Measurements from ENCODE around the gene SLC35F4. TPM values are rescaled to one million over a fixed set of nuclear protein-coding genes. Genes with fewer than 3 reads are reported as not detected.

The SLC35F4 gene
- total and polyA plus RNA-seq, 2 of the 8 experiments (the other 6 are each of a cell fraction or from before 2014, with no cell fraction given): not detected

DNA sequence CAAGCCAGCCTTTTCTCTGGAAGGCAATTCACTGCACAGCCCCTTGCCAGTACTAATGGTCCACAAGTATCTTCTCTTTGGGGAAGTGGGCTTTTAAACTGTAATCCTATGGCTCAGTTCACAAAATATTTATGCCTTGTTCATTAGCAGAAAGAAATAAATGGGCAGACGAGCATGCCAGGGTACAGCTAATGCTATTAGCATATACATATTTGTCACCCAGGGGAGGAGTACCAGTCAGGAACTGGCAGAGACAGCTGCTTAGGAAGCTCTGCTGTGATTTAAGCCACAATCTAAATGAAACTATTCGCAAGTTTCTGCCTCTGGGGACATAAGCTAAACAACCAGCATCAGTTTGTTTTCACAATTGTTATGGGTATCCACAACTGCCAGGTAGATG lies 258.8 kb downstream of the SLC35F4 start:
- H3K4me3 ChIP-seq (ENCODE audit: extremely low read depth in 1 of 4, insufficient read depth in 2 of 4, low read depth in 3 of 4, low read length in 4 of 4): no peak overlapping the region
- no peaks in the 10 kb centered on the region for H3K9me3 ChIP-seq (ENCODE audit: insufficient read depth in 2 of 2, low read depth in 1 of 2, low read length in 1 of 2)
- no peak overlapping the region for H2AFZ ChIP-seq (ENCODE audit: low read length)
- H3K27ac ChIP-seq (ENCODE audit: low read depth, low read length): no peak overlapping the region
- CTCF ChIA-PET (ENCODE audit: partially characterized antibody): no interaction called here
- H3K79me1 ChIP-seq (ENCODE audit: low read depth, low read length): no peaks in the 10 kb centered on the region
- H4K8ac ChIP-seq (ENCODE audit: extremely low read depth, insufficient read depth, low read length): no peak overlapping the region
- peaks cover 0 to 1% (median 0%) of the 10 kb centered on the region in 4 experiments; a peak in 2 of 7 replicates for H3K27me3 ChIP-seq (replicated peaks in 1 of 4; ENCODE audit: control insufficient read depth in 3 of 4, extremely low read depth in 1 of 4, insufficient read depth in 3 of 4, low read length in 3 of 4)
- no peak overlapping the region for H4K5ac ChIP-seq (ENCODE audit: insufficient read length, low read depth, low read length)
- FAIRE-seq (no peak), DNase-seq (ENCODE audit: low read depth in 1 of 2, low spot score in 2 of 2) (no peak)
- no peak overlapping the region for H3K23ac ChIP-seq (ENCODE audit: insufficient read length)
- H3K14ac ChIP-seq (ENCODE audit: insufficient read length): no peak overlapping the region
- no peaks in the 10 kb centered on the region for H3K23me2 ChIP-seq (ENCODE audit: low read depth, low read length)
- POLR2A ChIA-PET (ENCODE audit: partially characterized antibody): no interaction called here
- H3K56ac ChIP-seq (replicated peaks; ENCODE audit: insufficient read length, low read depth, low read length): no peak overlapping the region
- H2AK5ac ChIP-seq (ENCODE audit: low read depth, low read length): no peak overlapping the region
- H3K4me2 ChIP-seq (ENCODE audit: insufficient read depth in 1 of 2, low read depth in 2 of 2, low read length in 2 of 2): no peak overlapping the region
- H3K9ac ChIP-seq (replicated peaks in 1 of 4; ENCODE audit: extremely low read depth in 1 of 4, low read depth in 3 of 4, low read length in 3 of 4): no peak overlapping the region
- no peaks in the 10 kb centered on the region for H3K36me3 ChIP-seq (ENCODE audit: control insufficient read depth in 2 of 4, insufficient read depth in 4 of 4, low read length in 3 of 4)
- no peak overlapping the region for H2BK20ac ChIP-seq (ENCODE audit: low read length)
- 88% methylated on average over 2 of the region's 2 CpGs; no CpG with 5 or more reads in 1 of the 2 experiments for WGBS, 2 experiments (ENCODE audit: extremely low coverage in 1 of 2, insufficient coverage in 1 of 2, insufficient read length in 1 of 2, insufficient replicate concordance in 2 of 2, low coverage in 1 of 2, low lambda C conversion rate in 2 of 2, missing lambda C conversion rate in 1 of 2)
- H4K91ac ChIP-seq (replicated peaks; ENCODE audit: insufficient read length, low read length): no peak overlapping the region
- no peaks in the 10 kb centered on the region for H3K79me2 ChIP-seq (ENCODE audit: control insufficient read depth in 1 of 2, insufficient read depth in 2 of 2, low read length in 2 of 2)
- H3K18ac ChIP-seq (ENCODE audit: extremely low read depth, low read length): no peak overlapping the region
- H2BK120ac ChIP-seq (replicated peaks; ENCODE audit: low read depth, low read length): no peak overlapping the region
- H2BK5ac ChIP-seq (ENCODE audit: low read depth, low read length): no peak overlapping the region
- H3K4ac ChIP-seq (replicated peaks; ENCODE audit: insufficient read length, low read depth, low read length): no peak overlapping the region
- H3K4me1 ChIP-seq (replicated peaks in 1 of 4; ENCODE audit: control insufficient read depth in 3 of 4, insufficient read depth in 4 of 4, low read length in 3 of 4): no peaks in the 10 kb centered on the region
- no peak overlapping the region for H2BK12ac ChIP-seq (ENCODE audit: low read depth, low read length)
- H2BK15ac ChIP-seq (ENCODE audit: low read length): no peak overlapping the region
- H4K20me1 ChIP-seq (replicated peaks in 1 of 2; ENCODE audit: control insufficient read depth in 1 of 2, insufficient read depth in 2 of 2, low read length in 2 of 2): no peaks in the 10 kb centered on the region
- TF ChIP-seq SIRT6 (IDR thresholded peaks at IDR 0.05; ENCODE audit: low read length): no peak
- no peak for TF ChIP-seq ASH2L (IDR thresholded peaks at IDR 0.05; ENCODE audit: low read length)
